RCC 7860 (cell line): ENCODE results near the gene SMARCC2.
"Not testable (repeated sequence)": the region's sequence is repeated elsewhere in the genome, so short reads cannot be mapped to it uniquely, and the experiment has no call there.

ENCODE experiments used
- DNase-seq: peaks from one replicate; pipeline ENCODE4 v3.0.0-alpha.2; 2015; ENCODE audit warnings: low spot score
- FAIRE-seq: peaks from 2 replicates; lab custom pipeline; 2012; peaks lifted over from hg19 to GRCh38; lab: Jason Lieb, UNC

The SMARCC2 gene

GRCh38 chr12:56212361-56212760, 23.1 kb upstream of the SMARCC2 start:
- DNase-seq (no peak), FAIRE-seq (no peak)

GRCh38 chr12:56208006-56208405, 18.7 kb upstream of the SMARCC2 start:
- FAIRE-seq: no peak

GRCh38 chr12:56206452-56207166, 17.3 kb upstream of the SMARCC2 start:
- FAIRE-seq (no peak), DNase-seq (no peak)

More at GRCh38 chr12:56208006-56208405, 18.7 kb upstream of the SMARCC2 start:
- DNase-seq: no peak

- FAIRE-seq (no peak), DNase-seq (no peak)
Measured at GRCh38 chr12:56205445-56205844, 16.2 kb upstream of the SMARCC2 start.

- no peak for DNase-seq
- FAIRE-seq: no peak
Measured at GRCh38 chr12:56204275-56204674, 15.0 kb upstream of the SMARCC2 start.

- DNase-seq: no peak
- no peak for FAIRE-seq
Measured at GRCh38 chr12:56202838-56203237, 13.6 kb upstream of the SMARCC2 start.

- FAIRE-seq: no peak
- DNase-seq: no peak
Measured at GRCh38 chr12:56202366-56202765, 13.1 kb upstream of the SMARCC2 start.

GRCh38 chr12:56198836-56199235, 9.6 kb upstream of the SMARCC2 start:
- FAIRE-seq (no peak), DNase-seq (no peak)

- no peak for FAIRE-seq
- DNase-seq: no peak
Measured at GRCh38 chr12:56197921-56198635, 8.8 kb upstream of the SMARCC2 start.

GRCh38 chr12:56196818-56197550, 7.7 kb upstream of the SMARCC2 start:
- DNase-seq, FAIRE-seq: not testable (repeated sequence)

GRCh38 chr12:56193025-56193578, 3.8 kb upstream of the SMARCC2 start:
- FAIRE-seq (peak; percentile 74), DNase-seq (peak; percentile 54)

- FAIRE-seq (no peak), DNase-seq (no peak)
Measured at GRCh38 chr12:56192582-56192981, 3.3 kb upstream of the SMARCC2 start.

- DNase-seq: no peak
- no peak for FAIRE-seq
Measured at GRCh38 chr12:56190695-56191155, 1.4 kb upstream of the SMARCC2 start.

GRCh38 chr12:56189918-56190694, 823 bp upstream of the SMARCC2 start:
- no peak for FAIRE-seq
- peak; percentile 81 for DNase-seq

GRCh38 chr12:56188778-56189098, 545 bp downstream of the SMARCC2 start:
- DNase-seq (no peak), FAIRE-seq (no peak)

GRCh38 chr12:56188131-56188777, 1.0 kb downstream of the SMARCC2 start:
- FAIRE-seq (no peak), DNase-seq (no peak)

- DNase-seq (no peak), FAIRE-seq (no peak)
Measured at GRCh38 chr12:56186957-56187356, 2.3 kb downstream of the SMARCC2 start.

- no peak for DNase-seq
- FAIRE-seq: no peak
Measured at GRCh38 chr12:56178347-56178746, 10.9 kb downstream of the SMARCC2 start.

GRCh38 chr12:56172839-56173238, 16.4 kb downstream of the SMARCC2 start:
- FAIRE-seq: no peak
- DNase-seq: no peak

- no peak for FAIRE-seq
- DNase-seq: no peak
Measured at GRCh38 chr12:56169229-56169759, 20.0 kb downstream of the SMARCC2 start.
